Astrocyte of the cerebellum (primary cell): ENCODE data around the gene CA10.

Experiments
- DNase-seq: peaks from one replicate; pipeline ENCODE4 v3.0.0-alpha.2; 2011; ENCODE audit warnings: low read depth
- H3K4me3 ChIP-seq: 2 replicates; pipeline ENCODE4 v1.5.1; 2011; ENCODE audit warnings: mild to moderate bottlenecking, low read depth, low read length, moderate library complexity
- CTCF ChIP-seq: IDR thresholded peaks from 2 replicates; pipeline ENCODE4 v1.5.1; 2012; ENCODE audit warnings: low read length, low read depth, moderate library complexity, mild to moderate bottlenecking; ENCODE audit errors: missing control alignments
- in situ Hi-C: cut with HindIII; loops from 2 replicates; pipeline ENCODE4 v1.10.0; 2017; ENCODE audit warnings: low sequenced_read_pairs

CA10 gene

GRCh38 chr17:51921500-51921899, 237.0 kb downstream of the CA10 start:
- TF ChIP-seq CTCF = no peak
- no peak overlapping the region for H3K4me3 ChIP-seq
- in situ Hi-C loops = no loop called here
- DNase-seq = no peak

GRCh38 chr17:51914577-51914976, 243.9 kb downstream of the CA10 start:
- in situ Hi-C loops = loop anchor here (10.0 kb wide), 1 partner anchor 230 kb away; no protein-coding TSS in a partner anchor
- TF ChIP-seq CTCF = no peak

DNA sequence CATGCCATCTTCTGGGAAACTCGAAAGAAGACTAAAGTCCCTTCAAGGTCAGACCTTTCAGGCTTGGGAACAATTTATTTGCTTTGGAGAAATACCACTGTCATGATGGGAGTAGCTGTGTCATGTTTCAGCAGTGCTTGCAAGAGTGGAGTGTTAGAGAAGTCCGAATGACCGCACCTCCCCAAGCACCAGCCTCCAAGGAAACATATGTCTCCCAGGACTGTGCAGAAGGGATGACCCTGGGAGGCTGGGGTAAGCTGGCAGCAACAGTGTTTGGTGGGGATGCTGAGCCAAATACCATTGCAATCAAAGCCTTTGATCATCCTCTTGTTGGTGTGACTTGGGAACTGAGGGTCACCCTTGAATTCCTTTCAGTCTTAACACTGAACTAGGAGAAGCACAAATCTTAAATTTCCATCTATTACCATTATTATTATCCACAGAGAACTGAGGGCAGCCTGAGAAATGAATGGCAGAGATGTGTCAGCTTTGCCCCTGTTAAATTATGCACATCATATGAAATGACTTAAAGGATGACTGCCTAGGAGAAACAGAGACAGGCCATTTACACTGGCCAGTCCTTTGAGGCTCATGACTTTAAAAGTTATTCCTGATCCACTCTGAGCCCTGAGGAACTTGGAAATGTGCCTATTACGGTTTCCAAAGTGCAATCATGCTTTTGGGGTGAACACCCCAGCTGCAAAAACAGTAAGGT, 244.9 kb downstream of the CA10 start:
- TF ChIP-seq CTCF = no peak
- in situ Hi-C loops = loop anchor here (10.0 kb wide), 1 partner anchor 229 kb away; no protein-coding TSS in a partner anchor

More at GRCh38 chr17:51914577-51914976, 243.9 kb downstream of the CA10 start:
- DNase-seq = no peak
- H3K4me3 ChIP-seq = no peak overlapping the region

DNA sequence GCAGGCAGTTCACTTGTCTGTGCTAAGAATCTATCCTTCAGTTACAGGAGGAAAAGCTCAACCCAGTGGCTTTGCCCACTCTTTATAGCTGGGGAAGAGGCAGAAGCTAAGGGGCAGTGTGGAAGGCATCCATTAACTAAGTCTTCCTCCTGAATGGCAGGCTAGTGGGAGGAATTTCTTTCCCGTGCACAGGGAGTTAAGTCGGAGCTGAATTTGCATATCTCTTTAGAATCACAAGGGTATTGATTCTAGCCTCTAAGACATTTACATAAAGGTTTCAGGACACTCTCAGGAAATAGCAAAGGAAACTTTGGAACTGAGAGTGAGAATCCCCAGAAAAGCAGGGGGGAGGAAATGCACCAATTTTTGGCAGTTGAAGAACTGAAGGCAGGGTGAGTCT, 245.6 kb downstream of the CA10 start:
- DNase-seq = no peak
- H3K4me3 ChIP-seq = no peak overlapping the region
- in situ Hi-C loops = loop anchor here (10.0 kb wide), 1 partner anchor 228 kb away; no protein-coding TSS in a partner anchor
- no peak for TF ChIP-seq CTCF

More for the DNA sequence above, 244.9 kb downstream of the CA10 start:
- DNase-seq = no peak
- H3K4me3 ChIP-seq = no peak overlapping the region

DNA sequence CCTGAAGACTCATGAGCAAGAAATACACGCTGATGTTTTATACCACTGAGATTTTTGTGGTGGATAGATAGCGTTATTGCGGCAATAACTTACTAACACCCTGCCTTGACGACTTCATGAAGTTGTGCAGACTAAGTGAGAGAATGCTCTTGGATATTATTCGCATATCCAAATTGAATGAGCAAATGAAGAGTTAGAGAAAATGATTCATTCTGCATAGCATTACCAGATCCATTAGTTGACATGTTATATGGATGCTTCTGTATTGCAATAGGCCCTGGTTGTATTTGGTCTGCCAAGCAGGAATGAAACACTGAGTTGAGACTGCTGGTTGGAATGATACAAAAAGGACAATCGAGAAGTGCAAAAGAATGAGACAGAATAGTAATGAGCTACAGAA, 247.3 kb downstream of the CA10 start:
- no peak overlapping the region for H3K4me3 ChIP-seq
- no peak for TF ChIP-seq CTCF
- in situ Hi-C loops = loop anchor here (10.0 kb wide), 1 partner anchor 226 kb away; no protein-coding TSS in a partner anchor
- no peak for DNase-seq

DNA sequence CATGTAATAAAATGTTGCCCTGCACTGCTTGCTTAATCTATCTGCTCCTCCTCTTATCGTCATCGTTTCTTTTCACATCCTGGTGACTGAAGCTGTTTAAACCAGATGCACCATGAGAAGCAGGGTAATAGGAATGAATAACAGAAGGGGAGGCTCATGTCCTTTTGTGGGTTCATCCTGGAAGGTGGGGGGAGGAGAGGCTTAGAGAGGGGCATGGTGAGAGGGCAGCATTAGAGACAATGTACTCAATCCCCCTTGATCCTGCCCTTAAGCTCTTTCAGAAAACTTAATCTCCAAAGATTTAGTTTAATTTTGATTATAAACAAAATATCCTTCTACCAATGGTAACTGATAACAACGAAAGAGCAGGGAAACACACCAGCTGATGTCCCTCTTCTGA, 248.5 kb downstream of the CA10 start:
- TF ChIP-seq CTCF = no peak
- H3K4me3 ChIP-seq = no peak overlapping the region
- in situ Hi-C loops = loop anchor here (10.0 kb wide), 1 partner anchor 225 kb away; no protein-coding TSS in a partner anchor
- no peak for DNase-seq
